ENCODE data around the gene EXOG. TPM values are rescaled to one million over a fixed set of nuclear protein-coding genes. Genes with fewer than 3 reads are reported as not detected.

Gene EXOG
- total and polyA plus RNA-seq, 2 of the 13 experiments (the other 11 are each of a cell fraction or from before 2014, with no cell fraction given): 5.5 to 9.5 TPM

- no peak for TF ChIP-seq YY1 (IDR thresholded peaks at IDR 0.05; ENCODE audit: insufficient read depth, insufficient replicate concordance, low read depth, low read length)
- peak; percentile 73; the same call in 1 of the 2 replicates for TF ChIP-seq ZC3H13 (CRISPR knock-in tag; IDR thresholded peaks at IDR 0.05)
- TF ChIP-seq ASH2L (IDR thresholded peaks at IDR 0.05; ENCODE audit: insufficient read length, low read depth, low read length): no peak
- no peak for TF ChIP-seq KAT2B (IDR thresholded peaks at IDR 0.05; ENCODE audit: borderline replicate concordance, low read depth, low read length)
- TF ChIP-seq, protein P1, sequence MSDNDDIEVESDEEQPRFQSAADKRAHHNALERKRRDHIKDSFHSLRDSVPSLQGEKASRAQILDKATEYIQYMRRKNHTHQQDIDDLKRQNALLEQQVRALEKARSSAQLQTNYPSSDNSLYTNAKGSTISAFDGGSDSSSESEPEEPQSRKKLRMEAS (IDR thresholded peaks at IDR 0.05): peak; percentile 71
- TF ChIP-seq, protein P2, sequence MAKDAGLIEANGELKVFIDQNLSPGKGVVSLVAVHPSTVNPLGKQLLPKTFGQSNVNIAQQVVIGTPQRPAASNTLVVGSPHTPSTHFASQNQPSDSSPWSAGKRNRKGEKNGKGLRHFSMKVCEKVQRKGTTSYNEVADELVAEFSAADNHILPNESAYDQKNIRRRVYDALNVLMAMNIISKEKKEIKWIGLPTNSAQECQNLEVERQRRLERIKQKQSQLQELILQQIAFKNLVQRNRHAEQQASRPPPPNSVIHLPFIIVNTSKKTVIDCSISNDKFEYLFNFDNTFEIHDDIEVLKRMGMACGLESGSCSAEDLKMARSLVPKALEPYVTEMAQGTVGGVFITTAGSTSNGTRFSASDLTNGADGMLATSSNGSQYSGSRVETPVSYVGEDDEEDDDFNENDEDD (CRISPR knock-in tag; IDR thresholded peaks at IDR 0.05; ENCODE audit: borderline replicate concordance): peak; percentile 55; the same call in 1 of the 2 replicates
- TF ChIP-seq BORCS8-MEF2B (CRISPR knock-in tag; IDR thresholded peaks at IDR 0.05): 0 out of 2 replicates have a peak, but pooled peaks have one; percentile 33
- TF ChIP-seq, protein P3, sequence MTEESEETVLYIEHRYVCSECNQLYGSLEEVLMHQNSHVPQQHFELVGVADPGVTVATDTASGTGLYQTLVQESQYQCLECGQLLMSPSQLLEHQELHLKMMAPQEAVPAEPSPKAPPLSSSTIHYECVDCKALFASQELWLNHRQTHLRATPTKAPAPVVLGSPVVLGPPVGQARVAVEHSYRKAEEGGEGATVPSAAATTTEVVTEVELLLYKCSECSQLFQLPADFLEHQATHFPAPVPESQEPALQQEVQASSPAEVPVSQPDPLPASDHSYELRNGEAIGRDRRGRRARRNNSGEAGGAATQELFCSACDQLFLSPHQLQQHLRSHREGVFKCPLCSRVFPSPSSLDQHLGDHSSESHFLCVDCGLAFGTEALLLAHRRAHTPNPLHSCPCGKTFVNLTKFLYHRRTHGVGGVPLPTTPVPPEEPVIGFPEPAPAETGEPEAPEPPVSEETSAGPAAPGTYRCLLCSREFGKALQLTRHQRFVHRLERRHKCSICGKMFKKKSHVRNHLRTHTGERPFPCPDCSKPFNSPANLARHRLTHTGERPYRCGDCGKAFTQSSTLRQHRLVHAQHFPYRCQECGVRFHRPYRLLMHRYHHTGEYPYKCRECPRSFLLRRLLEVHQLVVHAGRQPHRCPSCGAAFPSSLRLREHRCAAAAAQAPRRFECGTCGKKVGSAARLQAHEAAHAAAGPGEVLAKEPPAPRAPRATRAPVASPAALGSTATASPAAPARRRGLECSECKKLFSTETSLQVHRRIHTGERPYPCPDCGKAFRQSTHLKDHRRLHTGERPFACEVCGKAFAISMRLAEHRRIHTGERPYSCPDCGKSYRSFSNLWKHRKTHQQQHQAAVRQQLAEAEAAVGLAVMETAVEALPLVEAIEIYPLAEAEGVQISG (CRISPR knock-in tag; IDR thresholded peaks at IDR 0.05): no peak
- TF ChIP-seq CEBPB (IDR thresholded peaks at IDR 0.05; ENCODE audit: borderline replicate concordance, low read depth, low read length): no peak
- TF ChIP-seq BCL3 (CRISPR knock-in tag; IDR thresholded peaks at IDR 0.05): 0 out of 2 replicates have a peak, but pooled peaks have one; percentile 4
- TF ChIP-seq, protein P4, sequence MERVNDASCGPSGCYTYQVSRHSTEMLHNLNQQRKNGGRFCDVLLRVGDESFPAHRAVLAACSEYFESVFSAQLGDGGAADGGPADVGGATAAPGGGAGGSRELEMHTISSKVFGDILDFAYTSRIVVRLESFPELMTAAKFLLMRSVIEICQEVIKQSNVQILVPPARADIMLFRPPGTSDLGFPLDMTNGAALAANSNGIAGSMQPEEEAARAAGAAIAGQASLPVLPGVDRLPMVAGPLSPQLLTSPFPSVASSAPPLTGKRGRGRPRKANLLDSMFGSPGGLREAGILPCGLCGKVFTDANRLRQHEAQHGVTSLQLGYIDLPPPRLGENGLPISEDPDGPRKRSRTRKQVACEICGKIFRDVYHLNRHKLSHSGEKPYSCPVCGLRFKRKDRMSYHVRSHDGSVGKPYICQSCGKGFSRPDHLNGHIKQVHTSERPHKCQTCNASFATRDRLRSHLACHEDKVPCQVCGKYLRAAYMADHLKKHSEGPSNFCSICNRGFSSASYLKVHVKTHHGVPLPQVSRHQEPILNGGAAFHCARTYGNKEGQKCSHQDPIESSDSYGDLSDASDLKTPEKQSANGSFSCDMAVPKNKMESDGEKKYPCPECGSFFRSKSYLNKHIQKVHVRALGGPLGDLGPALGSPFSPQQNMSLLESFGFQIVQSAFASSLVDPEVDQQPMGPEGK (CRISPR knock-in tag; IDR thresholded peaks at IDR 0.05): peak; percentile 47
- 0 out of 2 replicates have a peak, but pooled peaks have one; percentile 36 for TF ChIP-seq ZNF350 (CRISPR knock-in tag; IDR thresholded peaks at IDR 0.05; ENCODE audit: borderline replicate concordance, low read depth)
- 0 out of 2 replicates have a peak, but pooled peaks have one; percentile 34 for TF ChIP-seq ZMYM4 (CRISPR knock-in tag; IDR thresholded peaks at IDR 0.05)
Observed at GRCh38 chr3:38453075-38453912, 42.8 kb upstream of the EXOG start, which contains the start of gene ACVR2B (continued).
